G401 (cell line): ENCODE data around the gene EIF5AL1. TPM values are rescaled to one million over a fixed set of nuclear protein-coding genes. Genes with fewer than 3 reads are reported as not detected.
A peak's percentile ranks its signal among the peaks of the same experiment; 100 is the strongest.
"Not testable (repeated sequence)": the region's sequence is repeated elsewhere in the genome, so short reads cannot be mapped to it uniquely, and the experiment has no call there.

Experiments used
- DNase-seq: peaks from one replicate; pipeline ENCODE4 v3.0.0-alpha.2; 2015; ENCODE audit warnings: low spot score
- in situ Hi-C: cut with HindIII; loops from 2 replicates; pipeline ENCODE4 v1.10.0; 2016; ENCODE audit warnings: low sequenced_read_pairs, mixed read lengths
- total RNA-seq: library from RNA; depleted of rRNA; stranded (reverse); fragments of >200 nt; shearing (Covaris generic); gene quantifications from 2 replicates; pipeline ENCODE4 v1.2.3, GENCODE V29; 2014

The EIF5AL1 gene
- total RNA-seq, 1 experiment from 2014 or later: 1.6 TPM

GRCh38 chr10:79505328-79505727 lies 7.0 kb upstream of the EIF5AL1 start:
- DNase-seq: peak; percentile 84
- in situ Hi-C loops: not testable (repeated sequence)

GRCh38 chr10:79505829-79506228 lies 6.5 kb upstream of the EIF5AL1 start:
- DNase-seq: no peak
- in situ Hi-C loops: no loop called here

GRCh38 chr10:79507440-79508167 lies 4.7 kb upstream of the EIF5AL1 start:
- in situ Hi-C loops: no loop called here
- no peak for DNase-seq

GRCh38 chr10:79508245-79508644 lies 4.1 kb upstream of the EIF5AL1 start:
- DNase-seq, in situ Hi-C loops: not testable (repeated sequence)

- in situ Hi-C loops, DNase-seq: not testable (repeated sequence)
Measured at GRCh38 chr10:79509306-79509933, 2.9 kb upstream of the EIF5AL1 start.

GRCh38 chr10:79509934-79510508 lies 2.3 kb upstream of the EIF5AL1 start:
- in situ Hi-C loops, DNase-seq: not testable (repeated sequence)

- in situ Hi-C loops, DNase-seq: not testable (repeated sequence)
Measured at GRCh38 chr10:79516532-79517205, 4.3 kb downstream of the EIF5AL1 start.

GRCh38 chr10:79517567-79517966 lies 5.2 kb downstream of the EIF5AL1 start:
- in situ Hi-C loops, DNase-seq: not testable (repeated sequence)

- DNase-seq, in situ Hi-C loops: not testable (repeated sequence)
Measured at GRCh38 chr10:79521751-79522150, 9.4 kb downstream of the EIF5AL1 start.

- in situ Hi-C loops, DNase-seq: not testable (repeated sequence)
Measured at GRCh38 chr10:79522464-79522863, 10.1 kb downstream of the EIF5AL1 start.

GRCh38 chr10:79523157-79523853 lies 11.0 kb downstream of the EIF5AL1 start:
- in situ Hi-C loops, DNase-seq: not testable (repeated sequence)

- DNase-seq, in situ Hi-C loops: not testable (repeated sequence)
Measured at GRCh38 chr10:79525049-79525710, 12.8 kb downstream of the EIF5AL1 start.

- in situ Hi-C loops: not testable (repeated sequence)
Measured at GRCh38 chr10:79528261-79528660, 15.9 kb downstream of the EIF5AL1 start.

GRCh38 chr10:79533142-79533902 lies 21.0 kb downstream of the EIF5AL1 start:
- in situ Hi-C loops: not testable (repeated sequence)

More at GRCh38 chr10:79528261-79528660, 15.9 kb downstream of the EIF5AL1 start:
- not testable (repeated sequence) for DNase-seq

GRCh38 chr10:79533903-79534175 lies 21.5 kb downstream of the EIF5AL1 start:
- DNase-seq, in situ Hi-C loops: not testable (repeated sequence)

More at GRCh38 chr10:79533142-79533902, 21.0 kb downstream of the EIF5AL1 start:
- not testable (repeated sequence) for DNase-seq

- DNase-seq, in situ Hi-C loops: not testable (repeated sequence)
Measured at GRCh38 chr10:79538311-79538710, 26.0 kb downstream of the EIF5AL1 start.

- in situ Hi-C loops, DNase-seq: not testable (repeated sequence)
Measured at GRCh38 chr10:79540930-79541329, 28.6 kb downstream of the EIF5AL1 start.

GRCh38 chr10:79542626-79543025 lies 30.3 kb downstream of the EIF5AL1 start:
- in situ Hi-C loops: no loop called here
- DNase-seq: no peak
